Adipose tissue (tissue), 3 donors: Measurements from ENCODE around the gene NT5M. TPM values are rescaled to one million over a fixed set of nuclear protein-coding genes. Genes with fewer than 3 reads are reported as not detected.
"Not testable (repeated sequence)": the region's sequence is repeated elsewhere in the genome, so short reads cannot be mapped to it uniquely, and the experiment has no call there.

Source experiments
- H3K27ac ChIP-seq: one replicate; pipeline ENCODE4 v1.5.1; 2013; ENCODE audit warnings: low read depth, low read length
- WGBS, 3 donors: extraction: QIAGEN DNeasy Blood & Tissue Kit; methylation state at CpG; one replicate each; pipeline ENCODE4 v1.1.7; 2013; 5-methylcytosine and 5-hydroxymethylcytosine counted together
- polyA plus RNA-seq, 3 donors: library from polyadenylated mRNA; stranded (reverse); fragments of 200-250 nt; gene quantifications; one replicate each; pipeline ENCODE4 v1.2.3, GENCODE V29; 2013
- donor health status: healthy with polysubstance abuse.
- donor health status: Bipolar disorder and iron deficiency.
- donor health status: healthy.

NT5M gene
- polyA plus RNA-seq, 3 donors = 2.4 to 2.7 (median 2.6) TPM

DNA sequence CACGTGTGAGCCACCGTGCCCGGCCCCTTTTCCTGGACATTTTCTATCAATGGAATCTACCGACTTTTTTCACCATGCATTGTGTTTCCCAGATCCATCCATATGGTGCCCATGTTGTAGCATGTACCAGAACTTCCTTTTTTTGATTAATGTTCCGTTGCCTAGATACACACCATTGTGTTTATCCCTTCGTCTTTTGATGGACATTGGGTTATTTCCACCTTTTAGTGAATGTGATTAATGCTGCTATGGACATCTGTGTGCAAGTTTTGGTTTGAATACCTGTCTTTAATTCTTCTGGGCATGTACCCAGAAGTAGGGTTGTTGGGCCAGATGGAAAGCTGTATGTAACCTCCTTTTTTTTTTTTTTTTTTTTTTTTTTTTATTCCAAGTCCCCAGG is 79.8 kb downstream of the NT5M start:
- no peak overlapping the region for H3K27ac ChIP-seq
- 48 to 74% (median 52%) methylated on average over 6 of the region's 6 CpGs for WGBS, 3 donors

GRCh38 chr17:17383431-17384290 is 80.5 kb downstream of the NT5M start:
- WGBS, 3 donors = 91 to 92% (median 91%) methylated on average over 59 to 61 of the region's 61 CpGs

GRCh38 chr17:17384291-17384615 is 81.1 kb downstream of the NT5M start:
- 82 to 97% (median 93%) methylated on average over 6 of the region's 6 CpGs for WGBS, 3 donors
- no peak overlapping the region for H3K27ac ChIP-seq

More at GRCh38 chr17:17383431-17384290, 80.5 kb downstream of the NT5M start:
- H3K27ac ChIP-seq = not testable (repeated sequence)

- H3K27ac ChIP-seq = no peak overlapping the region
- 93 to 96% (median 94%) methylated on average over 8 of the region's 8 CpGs for WGBS, 3 donors
These were observed 81.8 kb downstream of the NT5M start for GRCh38 chr17:17384961-17385360.

DNA sequence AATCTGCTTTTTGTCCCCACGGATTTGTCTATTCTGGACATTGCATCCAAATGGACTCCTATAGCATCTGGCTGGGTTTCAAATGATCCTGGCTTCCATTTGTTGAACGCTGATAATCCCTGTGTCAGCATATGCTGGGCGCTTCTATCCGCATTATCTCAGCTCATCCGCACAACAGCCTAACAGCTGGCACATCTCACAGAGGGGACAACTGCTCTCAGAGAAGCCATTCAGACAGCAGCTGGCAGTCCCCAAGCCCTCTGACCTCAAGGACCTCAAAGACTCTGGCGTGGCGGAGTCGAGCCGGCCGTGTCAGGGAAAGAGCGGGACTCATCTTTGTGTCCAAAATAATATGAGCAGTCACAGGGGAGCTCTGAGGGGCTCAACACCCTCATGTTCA is 82.3 kb downstream of the NT5M start:
- no peak overlapping the region for H3K27ac ChIP-seq
- WGBS, 3 donors = 58 to 81% (median 71%) methylated on average over 11 of the region's 11 CpGs

DNA sequence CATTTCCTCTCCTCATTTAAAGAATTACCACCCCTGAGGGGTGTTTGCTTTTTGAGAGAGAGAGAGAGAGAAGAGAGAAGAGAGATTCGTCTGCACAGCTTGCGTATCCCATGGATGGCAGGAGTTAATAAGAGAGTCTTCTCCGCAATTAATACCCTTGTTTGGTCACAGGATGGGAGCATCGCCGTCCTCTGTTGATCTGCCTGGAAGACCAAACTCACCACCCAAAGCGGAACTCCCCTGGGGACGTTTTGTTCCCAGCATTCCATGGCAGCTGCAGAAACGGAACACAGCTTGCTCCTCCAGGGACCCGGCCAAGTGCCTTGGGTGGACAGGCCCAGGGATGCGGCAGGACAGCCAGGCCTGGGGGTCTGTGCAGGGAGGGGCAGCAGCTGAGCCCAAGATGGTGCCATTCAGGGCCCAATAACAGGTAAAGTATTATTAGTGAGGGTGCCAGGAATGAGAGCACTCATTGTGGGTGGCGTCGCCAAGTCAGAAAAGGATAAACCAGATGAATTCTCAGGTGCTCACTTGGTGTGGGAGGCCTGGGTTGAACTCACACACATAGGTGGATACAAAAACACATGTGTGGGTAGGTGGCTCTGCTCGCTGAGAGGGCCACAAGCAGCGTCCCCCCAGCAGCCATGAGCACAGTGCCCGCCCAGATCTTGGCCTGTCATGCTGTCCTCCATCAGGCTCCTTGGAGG is 83.1 kb downstream of the NT5M start:
- H3K27ac ChIP-seq = no peak overlapping the region
- WGBS, 3 donors = 77 to 89% (median 82%) methylated on average over 15 of the region's 15 CpGs

DNA sequence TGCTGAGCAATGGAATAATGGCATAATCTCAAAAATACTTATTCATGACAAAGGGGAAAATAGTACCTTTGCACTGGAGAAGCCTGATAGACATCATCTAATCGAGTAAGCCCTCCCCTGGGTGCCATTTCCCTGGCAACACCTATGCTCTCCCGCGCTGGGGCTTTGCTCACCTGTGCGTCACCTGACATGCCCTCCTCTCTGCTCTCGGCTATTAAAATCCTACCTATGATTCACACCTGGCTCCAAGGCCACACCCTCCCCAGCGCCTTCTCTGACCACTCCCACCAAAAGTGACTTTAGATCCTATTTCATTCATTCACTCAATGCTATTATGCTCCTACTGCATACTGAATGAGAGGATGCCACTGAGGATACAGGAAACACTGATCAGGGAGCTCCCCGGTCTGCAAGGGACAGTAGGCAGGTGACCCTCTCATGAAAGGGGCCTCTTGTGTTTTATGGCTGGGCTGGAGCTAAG is 83.9 kb downstream of the NT5M start:
- H3K27ac ChIP-seq = no peak overlapping the region
- 46 to 87% (median 80%) methylated on average over 7 of the region's 7 CpGs for WGBS, 3 donors

GRCh38 chr17:17387498-17388362 is 84.6 kb downstream of the NT5M start:
- 45 to 67% (median 62%) methylated on average over 15 of the region's 15 CpGs for WGBS, 3 donors
- H3K27ac ChIP-seq = no peak overlapping the region

DNA sequence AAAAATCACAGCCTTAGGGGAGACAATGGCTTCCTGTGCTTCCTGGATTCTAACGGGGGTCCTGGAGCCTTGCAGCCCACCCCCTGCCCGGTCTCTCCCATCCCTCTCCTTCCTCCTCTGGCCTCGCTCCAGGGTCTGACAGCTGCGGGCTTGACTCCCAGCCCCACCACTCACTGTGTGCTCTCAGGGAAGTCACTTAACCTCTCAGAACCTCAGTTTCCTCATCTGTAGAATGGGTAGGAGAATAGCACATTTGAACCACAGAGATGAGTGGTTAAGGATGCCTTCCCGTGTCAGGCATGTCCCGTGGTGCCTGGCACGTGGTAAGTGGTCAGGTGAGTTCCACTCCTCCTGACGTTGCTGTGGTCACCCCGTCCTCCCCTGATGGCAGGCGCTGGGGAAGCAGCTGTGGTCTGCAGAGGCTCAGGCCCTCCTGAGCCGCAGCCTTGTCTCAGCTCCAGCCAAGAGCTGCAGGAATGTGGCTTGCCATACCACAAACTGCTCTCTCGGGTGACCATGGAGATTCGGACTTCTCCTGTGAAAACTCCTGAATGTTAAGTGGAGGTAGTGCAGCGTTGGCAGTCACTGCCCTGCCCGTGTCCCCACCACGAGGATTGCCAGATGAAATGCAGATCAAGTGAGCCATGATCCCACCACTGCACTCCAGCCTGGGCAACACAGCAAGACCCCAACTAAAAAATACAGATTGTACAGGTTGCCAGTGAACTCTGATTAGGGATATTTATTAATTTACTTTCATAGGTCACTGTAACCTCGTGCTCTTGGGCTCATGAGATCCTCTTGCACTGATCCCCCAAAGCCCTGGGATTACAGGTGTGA is 85.7 kb downstream of the NT5M start:
- WGBS, 3 donors = 71 to 83% (median 81%) methylated on average over 17 of the region's 17 CpGs
- no peak overlapping the region for H3K27ac ChIP-seq

DNA sequence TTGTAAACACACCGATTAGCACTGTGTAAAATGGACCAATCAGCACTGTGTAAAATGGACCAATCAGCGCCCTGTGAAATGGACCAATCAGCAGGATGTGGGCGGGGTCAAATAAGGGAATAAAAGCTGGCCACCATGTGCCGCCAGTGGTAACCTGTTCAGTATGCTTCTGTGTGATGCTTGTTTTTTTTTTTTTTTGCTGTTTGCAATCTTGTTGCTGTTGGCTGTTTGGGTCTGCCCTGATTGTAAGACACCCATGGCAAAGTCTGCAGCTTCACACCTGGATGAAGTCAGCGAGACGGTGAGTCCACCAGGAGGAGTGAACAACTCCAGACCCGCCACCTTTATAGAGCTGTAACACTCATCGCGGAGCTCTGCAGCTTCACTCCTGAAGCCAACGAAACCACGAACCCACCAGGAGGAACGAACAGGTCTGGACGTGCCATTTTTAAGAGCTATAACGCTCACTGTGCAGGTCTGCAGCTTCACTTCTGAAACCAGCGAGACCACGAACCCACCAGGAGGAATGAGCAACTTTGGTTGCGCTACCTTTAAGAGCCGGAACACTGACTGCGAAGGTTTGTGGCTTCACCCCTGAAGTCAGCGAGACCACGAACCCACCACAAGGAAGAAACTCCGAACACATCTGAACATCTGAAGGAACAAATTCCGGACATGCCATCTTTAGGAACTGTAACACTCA is 88.6 kb downstream of the NT5M start:
- H3K27ac ChIP-seq = no peak overlapping the region
- WGBS, 3 donors = 63 to 80% (median 76%) methylated on average over 23 of the region's 23 CpGs

- 80 to 89% (median 88%) methylated on average over 12 of the region's 12 CpGs for WGBS, 3 donors
- H3K27ac ChIP-seq = no peak overlapping the region
These were observed 90.8 kb downstream of the NT5M start for GRCh38 chr17:17393976-17394375.

DNA sequence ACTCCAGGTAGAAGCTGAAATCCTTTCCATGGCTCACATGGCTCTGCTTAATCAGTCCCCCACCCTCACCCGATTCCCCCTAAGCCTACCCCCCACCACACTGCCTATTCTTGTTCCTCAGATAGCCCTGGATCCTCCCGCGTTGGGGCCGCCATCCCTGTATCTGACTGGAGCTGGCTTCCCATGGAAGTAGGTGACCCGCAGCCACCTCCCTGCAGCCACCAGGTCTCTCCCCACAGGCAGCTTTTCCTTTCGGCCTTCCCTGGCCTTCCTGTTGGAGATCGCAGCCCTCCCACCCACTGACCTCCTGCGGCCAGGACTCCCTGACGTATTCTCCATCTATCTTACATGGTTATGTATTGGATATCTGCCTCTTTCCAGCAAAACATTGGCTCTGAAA is 91.3 kb downstream of the NT5M start:
- WGBS, 3 donors = 81 to 88% (median 85%) methylated on average over 9 of the region's 9 CpGs

DNA sequence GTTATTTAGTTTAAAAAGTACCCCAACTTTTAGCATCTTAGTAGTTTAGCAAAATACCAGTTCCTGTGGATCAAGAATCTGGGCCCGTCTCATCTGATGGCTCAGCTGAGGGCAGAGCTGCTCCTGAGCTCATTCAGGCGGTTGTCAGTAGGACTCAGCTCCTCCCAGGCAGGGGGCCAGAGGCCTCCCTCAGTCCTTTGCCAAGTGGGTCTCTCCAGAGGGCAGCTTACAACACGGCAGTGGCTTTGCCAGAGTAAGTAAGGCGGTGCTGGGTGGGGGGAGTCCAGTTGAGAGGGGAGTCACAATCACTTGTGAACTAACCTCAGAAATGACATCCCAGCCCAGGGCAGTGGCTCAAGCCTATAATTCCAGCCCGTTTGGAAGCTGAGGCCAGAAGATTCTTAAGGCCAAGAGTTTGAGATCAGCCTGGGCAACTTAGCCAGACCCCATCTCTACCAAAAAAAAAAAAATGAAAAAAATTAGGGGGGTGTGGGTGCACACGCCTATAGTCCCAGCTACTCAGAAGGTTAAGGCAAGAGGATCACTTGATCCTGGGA is 92.2 kb downstream of the NT5M start:
- 73 to 81% (median 74%) methylated on average over 6 of the region's 6 CpGs for WGBS, 3 donors
- H3K27ac ChIP-seq = no peak overlapping the region

More for the DNA sequence above, 91.3 kb downstream of the NT5M start:
- H3K27ac ChIP-seq = no peak overlapping the region

GRCh38 chr17:17395885-17396284 is 92.7 kb downstream of the NT5M start:
- H3K27ac ChIP-seq = no peak overlapping the region
- WGBS, 3 donors = 94 to 97% (median 96%) methylated on average over 6 of the region's 6 CpGs
